GM12865 (cell line): Measurements from ENCODE around the gene CHRD.

Experiments
- DNase-seq: peaks from one replicate; pipeline ENCODE4 v3.0.0; 2010; ENCODE audit warnings: low read depth
- H3K4me3 ChIP-seq: 2 replicates; pipeline ENCODE4 v1.5.1; 2011; ENCODE audit warnings: mild to moderate bottlenecking, low read depth, low read length, control low read depth
- TF ChIP-seq, protein P1 (sequence below): IDR thresholded peaks from 2 replicates; pipeline ENCODE4 v1.5.1; 2011; ENCODE audit warnings: low read length, control low read depth, low read depth, inconsistent platforms; ENCODE audit not compliant: insufficient read depth; ENCODE audit errors: missing control alignments

CHRD gene

DNA sequence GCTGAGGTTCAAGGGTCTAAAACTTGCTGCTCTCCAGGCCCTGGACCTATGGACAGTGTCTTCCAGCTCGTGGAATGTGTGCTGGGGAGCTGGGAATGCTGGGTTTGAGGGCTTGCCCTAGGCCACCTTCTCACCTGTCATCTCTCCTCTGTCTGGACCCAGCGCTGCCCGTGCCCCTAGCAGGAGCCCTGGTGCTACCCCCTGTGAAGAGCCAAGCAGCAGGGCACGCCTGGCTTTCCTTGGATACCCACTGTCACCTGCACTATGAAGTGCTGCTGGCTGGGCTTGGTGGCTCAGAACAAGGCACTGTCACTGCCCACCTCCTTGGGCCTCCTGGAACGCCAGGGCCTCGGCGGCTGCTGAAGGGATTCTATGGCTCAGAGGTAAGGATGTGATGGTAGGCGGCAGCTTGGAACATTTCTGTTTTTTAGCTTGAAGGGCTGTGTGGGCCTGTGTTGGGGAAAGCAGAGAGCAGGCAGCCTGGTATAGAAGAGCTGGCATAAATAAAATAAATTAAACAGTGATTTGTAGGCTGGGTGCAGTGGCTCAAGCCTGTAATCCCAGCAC, 5.1 kb downstream of the CHRD start:
- no peak overlapping the region for H3K4me3 ChIP-seq
- TF ChIP-seq, protein P1, sequence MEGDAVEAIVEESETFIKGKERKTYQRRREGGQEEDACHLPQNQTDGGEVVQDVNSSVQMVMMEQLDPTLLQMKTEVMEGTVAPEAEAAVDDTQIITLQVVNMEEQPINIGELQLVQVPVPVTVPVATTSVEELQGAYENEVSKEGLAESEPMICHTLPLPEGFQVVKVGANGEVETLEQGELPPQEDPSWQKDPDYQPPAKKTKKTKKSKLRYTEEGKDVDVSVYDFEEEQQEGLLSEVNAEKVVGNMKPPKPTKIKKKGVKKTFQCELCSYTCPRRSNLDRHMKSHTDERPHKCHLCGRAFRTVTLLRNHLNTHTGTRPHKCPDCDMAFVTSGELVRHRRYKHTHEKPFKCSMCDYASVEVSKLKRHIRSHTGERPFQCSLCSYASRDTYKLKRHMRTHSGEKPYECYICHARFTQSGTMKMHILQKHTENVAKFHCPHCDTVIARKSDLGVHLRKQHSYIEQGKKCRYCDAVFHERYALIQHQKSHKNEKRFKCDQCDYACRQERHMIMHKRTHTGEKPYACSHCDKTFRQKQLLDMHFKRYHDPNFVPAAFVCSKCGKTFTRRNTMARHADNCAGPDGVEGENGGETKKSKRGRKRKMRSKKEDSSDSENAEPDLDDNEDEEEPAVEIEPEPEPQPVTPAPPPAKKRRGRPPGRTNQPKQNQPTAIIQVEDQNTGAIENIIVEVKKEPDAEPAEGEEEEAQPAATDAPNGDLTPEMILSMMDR: no peak
- no peak for DNase-seq

DNA sequence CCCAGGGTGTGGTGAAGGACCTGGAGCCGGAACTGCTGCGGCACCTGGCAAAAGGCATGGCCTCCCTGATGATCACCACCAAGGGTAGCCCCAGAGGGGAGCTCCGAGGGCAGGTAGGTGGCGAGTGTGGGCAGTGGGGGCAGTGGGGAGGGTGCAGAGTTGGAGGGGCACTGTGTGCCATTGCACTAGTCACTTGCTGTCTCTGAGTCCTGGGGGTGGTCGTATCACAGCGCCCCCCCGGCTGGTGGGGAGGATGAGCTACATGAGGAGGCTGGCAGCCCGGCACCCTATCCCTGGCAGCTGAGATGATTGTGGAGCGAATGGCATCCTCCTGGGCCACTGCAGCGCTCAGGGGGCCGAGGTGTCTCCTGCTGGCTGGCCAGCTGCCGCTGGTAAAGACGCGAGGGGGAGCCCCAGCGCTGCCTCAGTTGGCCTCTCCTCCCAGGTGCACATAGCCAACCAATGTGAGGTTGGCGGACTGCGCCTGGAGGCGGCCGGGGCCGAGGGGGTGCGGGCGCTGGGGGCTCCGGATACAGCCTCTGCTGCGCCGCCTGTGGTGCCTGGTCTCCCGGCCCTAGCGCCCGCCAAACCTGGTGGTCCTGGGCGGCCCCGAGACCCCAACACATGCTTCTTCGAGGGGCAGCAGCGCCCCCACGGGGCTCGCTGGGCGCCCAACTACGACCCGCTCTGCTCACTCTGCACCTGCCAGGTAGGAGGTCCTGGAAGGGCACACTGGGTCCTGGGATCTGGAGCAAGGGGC, 6.4 kb downstream of the CHRD start:
- no peak for DNase-seq
- TF ChIP-seq, protein P1: no peak

DNA sequence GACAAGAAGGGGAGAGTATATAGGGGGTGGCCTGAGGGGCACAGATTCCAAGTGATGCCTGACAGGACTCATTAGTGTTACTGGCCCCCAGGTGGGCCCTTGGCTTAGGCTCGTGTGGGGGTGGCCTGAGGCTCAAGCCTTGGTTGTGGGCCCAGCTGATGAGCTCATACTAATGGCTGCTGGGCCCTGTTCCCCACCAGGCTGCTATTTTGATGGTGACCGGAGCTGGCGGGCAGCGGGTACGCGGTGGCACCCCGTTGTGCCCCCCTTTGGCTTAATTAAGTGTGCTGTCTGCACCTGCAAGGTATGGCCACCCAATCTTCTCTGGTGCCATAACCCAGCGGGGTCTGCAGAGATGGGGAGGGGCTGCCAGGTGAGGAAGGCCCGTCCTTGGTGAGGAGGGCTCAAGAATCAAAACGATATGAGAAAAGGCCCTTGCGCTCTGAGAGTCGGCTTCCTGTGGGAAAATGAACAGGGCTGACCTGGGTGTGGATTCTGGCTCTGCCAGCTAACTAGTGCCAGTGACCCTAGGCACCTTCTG, 7.4 kb downstream of the CHRD start:
- no peak overlapping the region for H3K4me3 ChIP-seq
- TF ChIP-seq, protein P1: no peak
- no peak for DNase-seq

More for the DNA sequence above, 6.4 kb downstream of the CHRD start:
- H3K4me3 ChIP-seq: no peak overlapping the region

DNA sequence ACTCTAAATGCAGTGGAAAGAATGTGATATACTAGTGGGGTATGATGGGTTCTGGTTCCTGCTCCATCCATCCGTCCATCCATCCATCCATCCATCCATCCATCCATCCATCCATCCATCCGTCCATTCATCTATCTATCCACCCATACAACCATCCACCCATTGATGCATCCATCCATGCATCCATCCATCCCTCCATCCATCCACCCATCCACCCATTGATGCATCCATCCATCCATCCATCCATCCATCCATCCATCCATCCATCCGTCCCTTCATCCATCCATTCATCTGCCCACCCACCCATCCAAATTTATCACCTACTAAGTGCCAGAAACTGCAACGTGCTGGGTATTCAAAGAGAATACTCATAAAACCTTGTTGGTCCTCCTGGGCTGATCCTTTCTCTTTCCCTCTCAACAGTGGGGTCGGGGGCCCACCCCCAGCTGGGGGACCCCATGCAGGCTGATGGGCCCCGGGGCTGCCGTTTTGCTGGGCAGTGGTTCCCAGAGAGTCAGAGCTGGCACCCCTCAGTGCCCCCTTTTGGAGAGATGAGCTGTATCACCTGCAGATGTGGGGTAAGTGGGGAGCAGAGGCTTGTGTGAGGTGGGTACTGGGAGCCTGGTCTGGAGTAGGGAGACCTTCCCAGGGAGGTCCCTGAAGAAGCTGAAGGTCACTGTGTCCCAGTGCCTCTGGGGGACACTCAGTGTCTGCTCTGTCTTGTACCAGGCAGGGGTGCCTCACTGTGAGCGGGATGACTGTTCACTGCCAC, 8.5 kb downstream of the CHRD start:
- no peak overlapping the region for H3K4me3 ChIP-seq
- no peak for DNase-seq
- TF ChIP-seq, protein P1: no peak

DNA sequence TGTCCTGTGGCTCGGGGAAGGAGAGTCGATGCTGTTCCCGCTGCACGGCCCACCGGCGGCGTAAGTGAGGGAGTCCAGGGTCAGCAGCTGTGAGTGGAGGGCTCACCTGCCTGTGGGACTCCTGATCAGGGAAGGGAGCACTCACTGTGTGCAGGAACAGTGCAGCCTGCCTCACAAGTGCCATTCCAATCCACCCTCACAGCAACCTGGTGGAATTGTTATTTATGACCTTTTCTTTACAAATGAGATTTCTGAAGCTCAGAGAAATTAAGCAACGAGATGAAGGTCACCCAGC, 9.0 kb downstream of the CHRD start:
- DNase-seq: no peak

DNA sequence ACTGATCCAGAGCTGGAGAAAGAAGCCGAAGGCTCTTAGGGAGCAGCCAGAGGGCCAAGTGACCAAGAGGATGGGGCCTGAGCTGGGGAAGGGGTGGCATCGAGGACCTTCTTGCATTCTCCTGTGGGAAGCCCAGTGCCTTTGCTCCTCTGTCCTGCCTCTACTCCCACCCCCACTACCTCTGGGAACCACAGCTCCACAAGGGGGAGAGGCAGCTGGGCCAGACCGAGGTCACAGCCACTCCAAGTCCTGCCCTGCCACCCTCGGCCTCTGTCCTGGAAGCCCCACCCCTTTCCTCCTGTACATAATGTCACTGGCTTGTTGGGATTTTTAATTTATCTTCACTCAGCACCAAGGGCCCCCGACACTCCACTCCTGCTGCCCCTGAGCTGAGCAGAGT, 9.5 kb downstream of the CHRD start:
- H3K4me3 ChIP-seq: no peak overlapping the region
- no peak for DNase-seq
- TF ChIP-seq, protein P1: no peak

More for the DNA sequence above, 9.0 kb downstream of the CHRD start:
- no peak overlapping the region for H3K4me3 ChIP-seq
- TF ChIP-seq, protein P1: no peak
